AG04449 (cell line): Measurements from ENCODE around the gene VWC2L.

Experiments used
- CTCF ChIA-PET: fragments of 350-600 bp; formaldehyde crosslinking; extraction: SDS; loops from one replicate; lab custom pipeline; 2021; ENCODE audit warnings: antibody characterized with exemption; lab: Yijun Ruan, JAX
- POLR2A ChIA-PET: fragments of 400-600, 350-600 bp; formaldehyde crosslinking; extraction: SDS; loops from one replicate; lab custom pipeline; 2020; ENCODE audit warnings: antibody characterized with exemption, inconsistent platforms; lab: Yijun Ruan, JAX
- DNase-seq: peaks from one replicate; pipeline ENCODE4 v3.0.0-alpha.2; 2010; ENCODE audit warnings: low read depth, low spot score
- H3K4me3 ChIP-seq: 2 replicates; pipeline ENCODE4 v1.5.1; 2011; ENCODE audit warnings: low read depth, mild to moderate bottlenecking, control low read depth, low read length
- CTCF ChIP-seq: IDR thresholded peaks from one replicate; pipeline ENCODE4 v1.5.1; 2011; ENCODE audit warnings: mild to moderate bottlenecking, moderate library complexity, low read length, control low read depth, inconsistent platforms; ENCODE audit not compliant: insufficient read depth; ENCODE audit errors: missing control alignments

The VWC2L gene

GRCh38 chr2:214514704-214515103, 103.8 kb downstream of the VWC2L start:
- no peak overlapping the region for H3K4me3 ChIP-seq
- POLR2A ChIA-PET = no interaction called here
- TF ChIP-seq CTCF = no peak
- no peak for DNase-seq
- CTCF ChIA-PET = no interaction called here

- CTCF ChIA-PET = no interaction called here
- no peak for DNase-seq
- POLR2A ChIA-PET = no interaction called here
- no peak for TF ChIP-seq CTCF
- no peak overlapping the region for H3K4me3 ChIP-seq
Measured at GRCh38 chr2:214515111-214515510, 104.3 kb downstream of the VWC2L start.

GRCh38 chr2:214519258-214519818, 108.5 kb downstream of the VWC2L start:
- no peak for DNase-seq
- no peak overlapping the region for H3K4me3 ChIP-seq
- ChIA-PET POLR2A (no interaction called here), CTCF (no interaction called here)
- no peak for TF ChIP-seq CTCF

GRCh38 chr2:214529021-214529420, 118.2 kb downstream of the VWC2L start:
- no peak overlapping the region for H3K4me3 ChIP-seq
- no peak for DNase-seq
- ChIA-PET CTCF (no interaction called here), POLR2A (no interaction called here)
- no peak for TF ChIP-seq CTCF

GRCh38 chr2:214529514-214529913, 118.7 kb downstream of the VWC2L start:
- no peak overlapping the region for H3K4me3 ChIP-seq
- no peak for TF ChIP-seq CTCF
- ChIA-PET POLR2A (no interaction called here), CTCF (no interaction called here)
- DNase-seq = no peak

GRCh38 chr2:214533541-214533940, 122.7 kb downstream of the VWC2L start:
- TF ChIP-seq CTCF = no peak
- ChIA-PET POLR2A (no interaction called here), CTCF (no interaction called here)
- no peak for DNase-seq
- H3K4me3 ChIP-seq = no peak overlapping the region
